Lower lobe of right lung (tissue), 2 donors: ENCODE measurements around the gene PTPRT. TPM values are rescaled to one million over a fixed set of nuclear protein-coding genes. Genes with fewer than 3 reads are reported as not detected.
A peak's percentile ranks its signal among the peaks of the same experiment; 100 is the strongest.

Source experiments
- ATAC-seq, 2 donors: fragments of 200-7000 bp; cut with Tn5 transposase; one replicate each; pipeline ENCODE4 v1.9.1; 2020 to 2022; ENCODE audit warnings: mild to moderate bottlenecking in 2 of 2, moderate library complexity in 2 of 2
- DNase-seq: peaks from one replicate; pipeline ENCODE4 v3.0.0-alpha.2; 2020
- H3K27ac ChIP-seq: fragments of 200-600 bp; one replicate; pipeline ENCODE4 v1.8.0; 2022
- H3K27me3 ChIP-seq: fragments of 200-600 bp; one replicate; pipeline ENCODE4 v1.8.0; 2022; ENCODE audit warnings: low read depth
- H3K36me3 ChIP-seq: fragments of 200-600 bp; one replicate; pipeline ENCODE4 v1.8.0; 2022; ENCODE audit warnings: mild to moderate bottlenecking
- H3K4me1 ChIP-seq: fragments of 200-600 bp; one replicate; pipeline ENCODE4 v1.8.0; 2022
- H3K4me3 ChIP-seq: fragments of 200-600 bp; one replicate; pipeline ENCODE4 v1.8.0; 2022; ENCODE audit warnings: mild to moderate bottlenecking
- H3K9me3 ChIP-seq: fragments of 200-600 bp; one replicate; pipeline ENCODE4 v1.8.0; 2022
- CTCF ChIP-seq: fragments of 200-600 bp; IDR thresholded peaks from one replicate; pipeline ENCODE4 v1.8.0; 2022; ENCODE audit warnings: antibody characterized with exemption, mild to moderate bottlenecking
- intact Hi-C: fragments of 100-400 bp; cut with DNase I; formaldehyde crosslinking; loops from one replicate; pipeline ENCODE4 v1.11.0; 2022
- total RNA-seq: library from RNA; stranded (reverse); fragmentation: NEBNext Ultra II Directional; extraction: Animal tissue kit (Norgen Biotek cat#: 25700); gene quantifications from one replicate; pipeline ENCODE4 v1.2.1, GENCODE V29; 2021
- donor health status: DM: no; HTN: yes; CAD: no; lungs with severe emphysema.

Gene PTPRT
- total RNA-seq, 1 donor from 2014 or later = 8.0 TPM

DNA sequence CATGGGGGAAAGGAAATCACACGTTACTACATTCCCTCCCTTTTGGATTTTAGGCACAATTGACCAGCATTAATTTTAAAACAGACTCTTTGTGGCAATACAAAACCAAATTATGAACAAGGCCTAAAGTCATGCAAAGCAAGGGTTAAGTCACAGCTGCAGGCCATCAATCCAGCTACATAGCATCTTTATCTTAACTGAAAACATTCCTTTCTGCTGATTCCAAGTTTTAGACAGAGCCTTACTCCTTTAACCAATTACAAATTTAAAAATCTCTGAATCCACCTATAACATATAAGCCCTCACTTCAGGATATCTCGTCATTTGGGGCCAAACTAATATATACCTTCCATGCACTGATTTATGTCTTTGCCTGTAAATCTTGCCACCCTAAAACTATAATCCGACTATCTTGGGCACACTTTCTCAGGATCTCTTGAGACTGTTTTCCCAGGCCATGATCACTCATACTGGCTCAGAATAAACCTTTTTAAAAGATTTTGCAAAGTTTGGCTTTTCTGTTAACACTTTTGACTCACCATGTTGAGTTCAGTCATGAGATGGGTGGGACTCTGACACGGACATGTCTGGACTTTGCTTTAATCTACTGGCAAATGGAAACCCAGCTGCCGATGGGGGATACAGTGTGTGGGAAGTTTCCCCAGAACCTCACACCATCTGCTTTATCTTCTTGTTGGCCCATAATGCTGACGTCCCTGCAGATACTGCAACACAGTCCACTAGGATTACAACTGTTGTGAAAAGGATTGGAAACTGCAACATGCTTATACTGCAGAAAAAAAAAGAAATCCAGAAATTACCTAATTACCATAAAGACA lies 757.0 kb downstream of the PTPRT start:
- H3K4me1 ChIP-seq = no peaks in the 10 kb centered on the region
- DNase-seq (no peak), ATAC-seq (peak in 1 of 2 donors; percentile 37)
- no peaks in the 10 kb centered on the region for H3K27me3 ChIP-seq
- no peak for TF ChIP-seq CTCF
- no peak overlapping the region for H3K4me3 ChIP-seq
- H3K9me3 ChIP-seq = no peaks in the 10 kb centered on the region
- intact Hi-C loops = no loop called here
- no peaks in the 10 kb centered on the region for H3K36me3 ChIP-seq
- H3K27ac ChIP-seq = no peak overlapping the region

DNA sequence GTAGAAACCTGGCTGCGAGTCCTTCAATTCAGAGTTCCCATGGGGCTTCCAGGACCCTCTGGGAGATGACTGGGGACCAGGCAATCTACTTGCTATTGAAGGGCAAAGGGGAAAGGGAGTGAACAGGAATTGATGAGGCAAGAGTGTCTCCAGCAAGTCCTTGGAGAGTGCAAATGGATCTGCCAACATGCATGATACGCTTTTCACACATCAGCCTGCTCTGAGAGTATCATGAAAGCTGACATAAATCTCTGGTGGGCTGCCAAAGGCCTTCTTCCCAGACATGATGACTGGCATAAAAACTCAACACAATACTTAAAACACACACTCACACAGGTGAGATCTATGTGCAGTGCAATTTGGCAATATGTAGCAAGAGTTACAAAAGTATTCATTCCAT lies 759.1 kb downstream of the PTPRT start:
- Histone ChIP-seq H3K4me3 (no peak overlapping the region), H3K36me3 (no peaks in the 10 kb centered on the region), H3K9me3 (no peaks in the 10 kb centered on the region), H3K4me1 (no peaks in the 10 kb centered on the region), H3K27me3 (no peaks in the 10 kb centered on the region), H3K27ac (no peak overlapping the region)
- TF ChIP-seq CTCF = no peak
- DNase-seq (no peak), ATAC-seq (no peak)
- intact Hi-C loops = no loop called here

DNA sequence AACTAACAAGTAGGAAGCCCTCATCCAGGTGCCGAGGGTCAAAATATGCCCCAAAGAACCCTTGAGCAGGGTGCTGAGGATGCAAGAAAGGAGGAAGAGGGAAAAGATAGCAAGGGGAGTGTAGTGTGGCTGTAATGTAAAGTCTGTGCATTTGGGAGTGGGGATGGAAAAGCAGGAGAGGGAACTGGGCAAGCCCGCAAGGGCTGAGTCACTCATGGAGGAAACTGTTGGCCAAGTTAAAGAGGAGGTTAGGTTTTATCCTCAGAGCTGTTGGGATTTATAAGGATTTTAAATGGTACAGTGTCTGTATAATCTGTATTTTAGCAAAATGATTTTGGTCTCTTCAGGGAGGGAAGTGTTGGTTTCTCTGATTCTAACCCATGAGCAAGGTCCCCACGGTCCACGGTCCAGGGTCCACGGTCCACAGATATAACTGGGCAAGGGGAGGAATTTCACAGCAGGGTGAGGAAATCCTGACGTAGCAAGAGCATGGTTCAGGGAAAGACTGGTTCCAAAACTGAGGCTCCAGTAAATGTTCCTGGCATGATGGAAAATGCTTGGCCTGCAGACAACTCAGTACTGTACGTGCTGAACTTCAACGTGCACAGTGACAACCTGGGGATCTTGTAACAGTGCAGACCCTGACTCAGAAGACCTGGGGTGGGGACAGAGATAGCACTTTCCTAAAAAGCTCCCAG lies 759.8 kb downstream of the PTPRT start:
- ATAC-seq (no peak), DNase-seq (no peak)
- intact Hi-C loops = no loop called here
- Histone ChIP-seq H3K36me3 (no peaks in the 10 kb centered on the region), H3K27ac (no peak overlapping the region), H3K27me3 (no peaks in the 10 kb centered on the region), H3K9me3 (no peaks in the 10 kb centered on the region), H3K4me3 (no peak overlapping the region), H3K4me1 (no peaks in the 10 kb centered on the region)
- TF ChIP-seq CTCF = no peak

DNA sequence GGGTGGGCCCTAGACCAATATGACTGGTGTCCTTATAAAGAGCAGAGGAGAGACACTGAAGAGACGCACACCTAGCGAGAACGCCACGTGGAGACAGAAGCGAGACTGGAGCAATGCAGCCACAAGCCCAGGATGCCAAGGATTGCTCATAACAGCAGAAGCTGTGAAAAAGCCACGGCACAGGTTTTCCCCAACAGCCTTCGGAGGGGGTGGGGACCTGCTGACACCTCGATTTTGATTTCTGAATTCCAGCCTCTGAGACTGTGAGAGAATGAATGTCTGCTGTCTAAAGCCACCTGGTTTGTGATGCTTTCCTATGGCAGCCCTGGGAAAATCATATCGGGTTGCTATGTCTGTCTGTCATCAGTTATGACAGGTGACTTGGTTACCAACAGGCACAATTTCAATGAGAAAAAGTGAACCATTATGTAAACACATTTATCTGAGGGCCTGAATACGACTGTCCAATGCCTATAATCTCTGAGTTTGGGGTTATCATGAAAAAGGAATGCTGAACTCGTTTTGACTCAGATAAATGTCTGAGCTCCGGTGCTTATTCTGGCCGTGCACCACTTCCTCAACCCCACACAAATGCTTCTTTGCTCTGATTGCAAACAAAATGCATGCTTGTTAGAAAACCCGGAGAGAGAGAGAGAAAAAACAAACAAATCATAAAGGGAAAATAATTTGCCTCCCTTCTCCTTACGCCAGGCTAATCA lies 769.7 kb downstream of the PTPRT start:
- Histone ChIP-seq H3K4me3 (no peak overlapping the region), H3K27ac (no peak overlapping the region), H3K4me1 (no peaks in the 10 kb centered on the region), H3K27me3 (no peaks in the 10 kb centered on the region), H3K36me3 (no peaks in the 10 kb centered on the region), H3K9me3 (no peaks in the 10 kb centered on the region)
- TF ChIP-seq CTCF = no peak
- no peak for DNase-seq
- ATAC-seq = no peak
- intact Hi-C loops = no loop called here

DNA sequence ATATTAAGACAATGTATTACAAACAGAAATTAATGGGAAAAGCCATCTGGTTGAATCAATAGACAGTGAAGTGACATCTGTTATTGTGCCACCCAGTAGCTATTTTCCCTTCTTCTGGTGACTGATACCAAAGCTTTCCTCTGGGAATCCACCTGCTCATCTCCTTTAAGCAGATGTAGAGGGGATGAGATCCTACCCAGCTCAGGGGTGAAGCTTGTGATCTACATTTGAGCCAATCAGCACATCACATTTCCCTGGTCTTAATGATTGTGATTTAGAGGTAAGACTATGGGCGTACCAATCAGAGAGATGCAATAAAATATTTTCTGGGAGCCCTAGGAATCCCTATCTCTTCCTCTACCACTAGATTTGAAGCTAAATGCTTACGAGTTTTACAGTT lies 782.9 kb downstream of the PTPRT start:
- Histone ChIP-seq H3K27ac (no peak overlapping the region), H3K27me3 (no peaks in the 10 kb centered on the region), H3K4me1 (no peaks in the 10 kb centered on the region), H3K4me3 (no peak overlapping the region), H3K36me3 (no peaks in the 10 kb centered on the region), H3K9me3 (no peaks in the 10 kb centered on the region)
- no peak for DNase-seq
- no peak for ATAC-seq
- intact Hi-C loops = no loop called here
- no peak for TF ChIP-seq CTCF
